ENCODE data around the gene ZDHHC21. TPM values are rescaled to one million over a fixed set of nuclear protein-coding genes. Genes with fewer than 3 reads are reported as not detected.

The ZDHHC21 gene, protein sequence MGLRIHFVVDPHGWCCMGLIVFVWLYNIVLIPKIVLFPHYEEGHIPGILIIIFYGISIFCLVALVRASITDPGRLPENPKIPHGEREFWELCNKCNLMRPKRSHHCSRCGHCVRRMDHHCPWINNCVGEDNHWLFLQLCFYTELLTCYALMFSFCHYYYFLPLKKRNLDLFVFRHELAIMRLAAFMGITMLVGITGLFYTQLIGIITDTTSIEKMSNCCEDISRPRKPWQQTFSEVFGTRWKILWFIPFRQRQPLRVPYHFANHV
- 1.8 and 2.5 TPM in 2 replicates for total RNA-seq

DNA sequence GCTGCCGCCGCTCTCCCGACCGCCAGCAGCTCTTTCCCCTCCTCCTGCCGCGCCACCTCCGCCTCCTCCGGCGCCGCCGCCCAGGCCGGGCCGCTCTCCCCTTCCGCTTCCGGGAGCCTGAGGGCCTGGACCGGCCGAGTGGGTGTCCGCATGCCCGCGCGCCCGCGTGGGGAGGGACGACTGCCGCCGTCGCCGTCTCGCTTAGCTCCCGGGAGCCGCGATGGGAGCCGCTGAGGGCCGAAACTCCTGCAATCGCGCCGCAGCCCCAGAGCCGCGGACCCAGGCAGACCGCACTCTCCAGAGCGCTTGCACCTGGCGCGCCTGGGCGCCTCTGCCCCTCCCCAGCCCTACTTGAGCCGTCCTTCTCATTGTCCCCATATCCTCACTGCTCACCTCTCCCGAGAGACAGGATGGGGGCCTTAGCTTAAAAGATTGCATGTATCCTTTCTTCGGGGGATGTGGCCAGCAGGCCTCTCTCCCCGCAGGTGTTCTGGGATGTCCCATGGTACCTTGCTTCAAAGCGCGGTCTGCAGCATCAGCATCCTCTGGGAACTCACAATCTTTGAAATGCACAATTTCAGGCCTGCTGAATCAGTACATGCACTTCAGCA is at the start of gene ZDHHC21:
Gene ZDHHC21, minus strand, starts transcription at position 182 of the 611 bp plus-strand sequence. CDS start 19,092 bp downstream, outside the sequence.

DNA sequence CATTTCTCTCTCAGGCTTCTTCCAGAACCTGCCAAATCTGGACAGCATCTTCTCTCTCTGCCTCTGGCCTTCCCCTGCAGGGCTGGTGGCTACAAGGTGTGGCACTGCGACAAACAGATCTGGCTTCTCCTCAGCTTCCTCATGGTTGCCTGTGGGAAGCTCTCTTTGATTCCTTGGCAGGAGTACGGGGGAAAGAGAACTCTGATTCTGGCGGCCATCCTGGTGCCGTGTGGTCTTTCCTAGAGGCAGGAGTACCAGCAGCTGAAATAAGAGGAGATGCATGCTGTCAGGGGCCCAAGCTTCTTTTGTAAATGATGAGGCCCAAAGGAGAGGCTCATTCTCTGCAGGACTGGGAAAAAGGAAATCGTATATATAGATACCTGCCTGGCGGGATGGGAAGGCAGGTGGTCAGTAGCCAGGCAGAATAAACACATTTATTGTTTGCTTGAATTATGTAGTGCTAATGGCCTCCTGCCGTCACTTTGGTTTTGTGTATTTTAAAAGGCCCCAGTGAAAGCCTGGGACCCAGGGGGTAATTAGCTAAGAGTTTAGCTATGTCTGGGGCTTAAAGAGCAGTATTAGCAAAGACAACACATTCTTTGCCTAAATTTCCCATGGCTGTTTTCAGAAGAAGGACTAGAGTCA is 29.3 kb upstream of the ZDHHC21 start, which contains the start of gene CER1:
Gene CER1, minus strand, starts transcription at position 343 of the 645 bp plus-strand sequence. Its CDS starts 61 bp downstream, at position 282.

Other genes with a start within 250 kb of the ZDHHC21 start
- not detected in 2 replicates for gene CER1, start 29.3 kb upstream of the ZDHHC21 start, total RNA-seq
- 0.15 and 0.19 TPM in 2 replicates for gene FREM1, start 217.0 kb upstream of the ZDHHC21 start, total RNA-seq